Fibroblast of mammary gland (primary cell): ENCODE measurements around the gene POU5F1.
"Not testable (repeated sequence)": the region's sequence is repeated elsewhere in the genome, so short reads cannot be mapped to it uniquely, and the experiment has no call there.

Experiments
- DNase-seq: peaks from one replicate; pipeline ENCODE4 v3.0.0-alpha.2; 2010; ENCODE audit warnings: low read depth
- H3K4me3 ChIP-seq: 2 replicates; pipeline ENCODE4 v1.5.1; 2011; ENCODE audit warnings: low read depth, mild to moderate bottlenecking, low read length, moderate library complexity; ENCODE audit not compliant: control insufficient read depth
- CTCF ChIP-seq: conservative IDR thresholded peaks from 2 replicates; pipeline ENCODE4 v1.5.1; 2011; ENCODE audit warnings: low read depth, low read length, inconsistent platforms; ENCODE audit not compliant: control insufficient read depth, insufficient read depth

Gene POU5F1

DNA sequence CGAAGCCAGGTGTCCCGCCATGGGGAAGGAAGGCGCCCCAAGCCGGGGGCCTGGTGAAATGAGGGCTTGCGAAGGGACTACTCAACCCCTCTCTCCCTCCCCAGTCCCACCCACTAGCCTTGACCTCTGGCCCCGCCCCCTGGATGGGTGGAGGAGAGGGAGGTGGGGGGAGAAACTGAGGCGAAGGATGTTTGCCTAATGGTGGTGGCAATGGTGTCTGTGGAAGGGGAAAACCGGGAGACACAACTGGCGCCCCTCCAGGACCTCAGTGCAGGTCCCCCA lies at the start of gene POU5F1:
POU5F1 (minus strand) TSS at position 83 of the 282 bp plus-strand sequence; CDS start at position 21, 62 bp downstream.
- no peak for DNase-seq
- no peak for TF ChIP-seq CTCF
- H3K4me3 ChIP-seq = no peak within 1 kb of the TSS

DNA sequence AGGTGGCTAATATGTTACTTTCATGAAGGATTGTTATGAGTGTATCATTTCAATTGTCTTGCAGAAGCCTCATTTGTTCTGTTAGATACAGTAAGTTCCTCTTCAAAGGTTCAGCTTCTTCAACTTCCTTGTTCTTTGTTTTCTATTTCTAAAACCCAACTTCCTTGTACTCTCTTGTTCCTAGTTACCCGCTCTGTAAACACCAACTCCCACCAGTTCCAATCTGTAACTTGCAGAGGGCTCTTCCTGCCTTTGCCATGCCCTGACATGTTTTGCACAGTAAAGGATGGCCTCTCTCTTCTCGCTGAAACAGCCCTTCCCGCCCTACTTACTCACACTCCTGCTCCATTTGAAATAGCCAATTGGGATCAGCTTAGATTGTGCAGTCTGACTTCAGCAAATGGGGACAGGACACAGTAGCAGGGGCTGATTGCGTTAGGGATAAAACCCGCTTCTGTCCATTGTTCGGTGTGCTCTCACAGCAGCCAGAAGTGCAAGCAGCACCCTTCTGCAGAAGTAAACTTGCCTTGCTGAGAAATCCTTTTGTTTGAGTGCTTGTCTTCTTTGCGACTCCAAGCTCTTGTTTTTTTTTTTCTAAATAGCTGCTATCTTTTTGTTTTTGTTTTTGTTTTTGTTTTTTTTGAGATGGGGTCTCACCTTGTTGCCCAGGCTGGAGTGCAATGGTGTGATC lies 45.9 kb upstream of the POU5F1 start:
- H3K4me3 ChIP-seq = no peak overlapping the region
- DNase-seq = no peak
- no peak for TF ChIP-seq CTCF

DNA sequence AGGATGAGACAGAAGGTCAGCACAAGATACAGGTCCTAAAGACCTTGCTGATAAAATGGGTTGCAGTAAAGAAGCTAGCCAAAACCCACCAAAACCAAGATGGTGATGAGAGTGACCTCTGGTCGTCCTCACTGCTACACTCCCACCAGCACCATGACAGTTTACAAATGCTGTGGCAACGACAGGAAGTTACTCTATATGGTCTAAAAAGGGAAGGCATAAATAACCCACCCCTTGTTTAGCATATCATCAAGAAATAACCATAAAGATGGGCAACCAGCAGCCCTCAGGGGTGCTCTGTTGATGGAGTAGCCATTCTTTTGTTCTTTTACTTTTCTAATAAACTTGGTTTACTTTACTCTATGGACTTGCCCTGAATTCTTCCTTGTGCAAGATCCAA lies 44.7 kb upstream of the POU5F1 start:
- H3K4me3 ChIP-seq, DNase-seq: not testable (repeated sequence)

DNA sequence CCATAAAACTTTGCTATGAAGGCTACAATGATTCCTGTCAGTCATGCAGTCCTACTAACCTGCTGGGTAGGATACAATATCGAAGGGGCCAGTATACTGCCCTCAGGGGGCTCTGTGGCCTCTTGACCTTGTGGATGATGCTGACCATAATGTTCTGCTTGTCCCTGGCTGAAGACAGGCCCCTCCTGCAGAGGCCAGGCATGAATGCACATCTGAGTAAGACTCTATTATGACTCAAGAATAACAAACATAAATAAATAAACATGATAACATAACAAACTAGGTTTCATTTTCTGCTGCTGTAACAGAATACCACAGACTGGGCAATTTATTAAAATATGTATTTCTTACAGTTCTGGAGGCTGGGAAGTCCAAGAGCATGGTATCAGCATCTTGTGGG lies 44.0 kb upstream of the POU5F1 start:
- DNase-seq = no peak
- H3K4me3 ChIP-seq = no peak overlapping the region
- TF ChIP-seq CTCF = no peak

- H3K4me3 ChIP-seq = no peak overlapping the region
- TF ChIP-seq CTCF = no peak
- DNase-seq = no peak
Observed at GRCh38 chr6:31210741-31211532, 40.5 kb upstream of the POU5F1 start.

DNA sequence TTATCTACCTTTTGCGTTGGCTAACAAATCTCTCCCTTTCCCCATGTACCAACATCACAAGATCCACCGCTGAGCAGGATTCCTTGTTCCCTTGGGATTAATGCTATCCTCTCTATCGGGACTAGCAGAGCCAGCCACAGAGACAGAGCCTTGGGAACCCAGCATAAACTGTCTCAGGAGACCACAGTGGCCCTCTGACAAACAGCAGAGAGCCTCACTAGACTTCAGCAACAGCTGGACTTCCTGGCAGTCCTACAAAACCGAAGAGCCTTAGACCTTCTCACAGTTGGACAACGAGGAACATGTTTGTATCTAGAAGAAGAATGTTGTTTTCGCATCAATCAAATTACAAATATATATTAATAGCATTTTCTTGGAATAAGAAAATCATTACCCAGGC lies 39.6 kb upstream of the POU5F1 start:
- DNase-seq = no peak
- TF ChIP-seq CTCF = no peak
- H3K4me3 ChIP-seq = no peak overlapping the region

DNA sequence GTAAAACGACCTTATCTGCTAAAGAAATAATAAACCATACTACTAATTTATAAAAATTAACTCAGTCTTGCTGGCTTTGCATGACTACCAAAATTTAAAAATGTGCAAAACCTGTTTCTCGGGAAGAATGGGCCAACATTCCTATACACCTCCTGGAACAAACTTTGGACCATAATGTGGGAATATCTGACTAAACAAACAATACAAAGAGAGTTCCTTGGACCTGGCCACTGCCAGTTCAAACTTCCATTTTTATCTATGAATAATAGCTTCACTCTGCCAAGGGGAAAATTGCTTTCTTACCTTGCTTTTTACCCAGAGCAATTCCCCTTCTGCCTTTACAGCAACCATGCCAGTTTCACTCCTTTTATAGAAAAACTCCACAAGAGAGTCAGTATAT lies 38.7 kb upstream of the POU5F1 start:
- DNase-seq = no peak
- H3K4me3 ChIP-seq = no peak overlapping the region

More for the DNA sequence above, 38.7 kb upstream of the POU5F1 start:
- TF ChIP-seq CTCF = no peak
